Left renal pelvis (tissue), 4 donors: ENCODE measurements around the gene RUNX1. TPM values are rescaled to one million over a fixed set of nuclear protein-coding genes. Genes with fewer than 3 reads are reported as not detected.

Source experiments
- DNase-seq, 4 donors: peaks; one replicate each; pipeline ENCODE4 v3.0.0-alpha.2; 2013; ENCODE audit warnings: low read depth in 4 of 4, low spot score in 3 of 4
- polyA plus RNA-seq, 4 donors: library from polyadenylated mRNA; unstranded; fragments of 120-200 nt; gene quantifications; one replicate each; pipeline ENCODE4 v1.2.1, GENCODE V29; 2013; ENCODE audit not compliant: insufficient read length in 4 of 4

Gene RUNX1
- polyA plus RNA-seq, 4 donors: 2.4 to 3.4 (median 3.1) TPM

- no peak for DNase-seq
These were observed 209.9 kb downstream of the RUNX1 start for GRCh38 chr21:34838956-34839820.

DNA sequence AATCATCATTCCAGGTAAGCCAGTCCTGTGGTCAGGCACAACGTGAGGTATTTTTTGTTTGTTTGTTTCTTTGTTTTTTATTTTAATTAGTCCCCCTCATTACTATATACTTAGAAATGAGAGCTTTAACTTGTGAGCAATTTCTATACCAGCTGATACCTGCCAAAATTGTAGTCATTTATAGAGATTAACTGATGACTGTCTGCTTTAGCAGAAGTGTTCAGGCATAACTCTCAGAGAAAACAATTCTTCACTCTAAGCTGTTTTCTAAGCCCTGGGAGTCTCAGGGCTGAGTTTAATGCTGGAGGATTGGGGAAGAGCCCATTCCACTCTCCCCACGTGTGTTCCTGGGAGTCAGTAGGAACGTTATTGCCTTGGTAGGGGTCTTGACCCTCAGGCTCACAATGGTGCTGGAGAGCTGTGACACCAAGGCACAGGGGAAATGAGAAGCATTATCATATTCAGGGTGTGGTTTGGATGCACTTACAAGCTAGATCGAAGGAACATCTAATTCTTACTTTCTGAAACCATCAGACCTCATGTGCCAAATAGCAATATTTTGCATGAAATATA, 212.1 kb downstream of the RUNX1 start:
- no peak for DNase-seq

GRCh38 chr21:34836103-34836932, 212.8 kb downstream of the RUNX1 start:
- no peak for DNase-seq

DNA sequence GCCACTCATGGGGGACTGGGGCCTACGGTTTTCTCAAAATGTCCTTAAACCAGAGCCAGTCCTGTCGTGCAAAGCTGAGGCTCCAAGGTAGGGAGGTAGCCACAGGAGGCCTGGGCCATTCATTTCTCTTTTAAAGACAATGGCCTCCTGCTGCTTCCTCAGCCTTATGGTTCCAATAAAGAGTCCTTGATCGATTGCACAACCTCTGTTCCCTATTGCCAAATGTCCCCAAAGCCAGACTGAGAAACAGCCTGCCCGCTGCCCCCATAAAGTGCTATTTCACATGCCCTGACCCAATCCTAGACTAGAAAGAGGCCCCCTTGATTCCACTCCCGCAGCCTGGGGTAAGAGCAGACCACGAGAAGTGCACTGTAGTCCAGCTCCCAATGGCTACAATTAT, 213.6 kb downstream of the RUNX1 start:
- DNase-seq: no peak

DNA sequence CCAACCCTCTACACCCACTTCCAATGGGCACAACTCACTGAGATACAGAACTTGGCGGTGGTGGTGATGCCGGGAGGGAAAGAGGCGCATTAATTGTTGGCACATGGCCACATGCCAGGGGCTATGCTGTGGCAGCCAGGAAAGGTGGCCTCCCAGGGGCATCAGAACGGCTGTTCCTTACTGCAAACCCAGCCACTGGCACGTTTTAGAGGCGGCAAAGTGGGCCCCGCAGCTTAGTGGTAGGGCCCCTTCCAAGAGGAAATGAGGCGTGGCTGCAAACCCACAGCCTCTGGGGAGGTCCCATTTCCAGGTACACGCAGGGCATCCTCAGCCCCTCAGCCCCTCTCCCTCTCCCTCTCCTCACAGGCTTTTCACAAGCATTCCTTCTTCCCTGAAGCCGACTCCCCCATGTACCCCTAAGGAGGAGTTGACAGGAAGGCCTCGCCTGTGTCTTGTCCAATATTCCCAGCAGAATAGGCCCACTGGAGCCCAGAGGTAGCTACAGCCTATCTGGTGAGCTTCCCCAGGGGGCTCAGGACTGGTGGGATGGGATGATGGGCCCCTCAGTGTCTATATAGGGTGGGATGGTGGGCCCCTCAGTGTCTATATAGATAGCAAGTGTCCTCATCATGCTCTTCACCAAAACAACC, 214.1 kb downstream of the RUNX1 start:
- no peak for DNase-seq

DNA sequence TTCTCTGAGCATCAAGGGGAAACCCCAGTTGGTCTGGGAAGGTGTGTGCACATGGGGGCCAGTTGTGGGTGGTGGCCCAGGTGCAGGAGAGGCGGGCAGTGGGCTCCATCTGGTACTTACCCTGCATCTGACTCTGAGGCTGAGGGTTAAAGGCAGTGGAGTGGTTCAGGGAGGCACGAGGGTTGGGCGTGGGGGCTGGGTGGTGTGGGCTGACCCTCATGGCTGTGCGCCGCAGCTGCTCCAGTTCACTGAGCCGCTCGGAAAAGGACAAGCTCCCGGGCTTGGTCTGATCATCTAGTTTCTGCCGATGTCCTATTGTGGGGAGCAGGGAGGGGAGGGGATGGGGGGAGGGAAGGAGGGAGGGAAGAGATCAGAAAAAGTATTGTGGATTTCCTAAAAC, 214.8 kb downstream of the RUNX1 start:
- no peak for DNase-seq

DNA sequence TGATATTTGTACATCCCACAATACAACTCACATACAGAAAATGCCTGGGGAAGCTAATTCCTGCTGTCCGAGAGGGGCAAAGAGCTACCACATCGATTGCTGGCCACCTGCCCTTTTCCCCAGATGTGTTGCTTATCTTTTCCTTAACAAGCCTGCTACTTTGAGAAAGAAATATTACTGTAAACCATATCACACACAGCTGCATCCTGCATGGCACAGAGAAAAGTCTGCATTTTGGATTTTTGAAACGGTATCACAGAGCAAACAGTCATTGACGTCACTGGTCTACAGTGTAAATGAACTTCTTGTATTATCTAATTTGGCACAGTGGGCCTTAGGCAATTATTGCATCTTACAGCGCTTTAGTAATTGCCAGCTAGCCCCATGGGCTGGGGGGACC, 215.6 kb downstream of the RUNX1 start:
- DNase-seq: no peak

- DNase-seq: no peak
These were observed 218.5 kb downstream of the RUNX1 start for GRCh38 chr21:34830386-34831170.

GRCh38 chr21:34827445-34828235, 221.5 kb downstream of the RUNX1 start:
- no peak for DNase-seq

GRCh38 chr21:34826836-34827235, 222.3 kb downstream of the RUNX1 start:
- DNase-seq: no peak

- no peak for DNase-seq
These were observed 223.1 kb downstream of the RUNX1 start for GRCh38 chr21:34825948-34826548.

DNA sequence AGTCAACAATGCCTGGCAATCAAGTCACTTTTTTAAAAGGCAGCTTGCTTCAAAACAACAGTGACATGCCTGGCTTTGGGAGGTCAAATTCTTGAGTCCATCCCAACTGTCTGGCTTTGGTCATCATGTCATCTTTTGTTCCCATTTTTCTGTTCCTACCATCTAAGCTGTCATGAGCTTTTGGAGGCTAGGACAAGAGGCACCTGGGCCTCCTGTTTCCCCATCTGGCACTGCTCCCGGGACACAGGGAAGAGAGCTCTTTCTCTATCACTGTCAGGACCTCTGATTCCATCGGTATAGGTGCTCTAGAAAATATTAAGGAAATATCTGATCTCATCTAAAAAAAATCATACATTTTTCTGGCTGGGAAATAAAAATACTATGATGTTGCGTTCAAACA, 224.0 kb downstream of the RUNX1 start:
- no peak for DNase-seq

DNA sequence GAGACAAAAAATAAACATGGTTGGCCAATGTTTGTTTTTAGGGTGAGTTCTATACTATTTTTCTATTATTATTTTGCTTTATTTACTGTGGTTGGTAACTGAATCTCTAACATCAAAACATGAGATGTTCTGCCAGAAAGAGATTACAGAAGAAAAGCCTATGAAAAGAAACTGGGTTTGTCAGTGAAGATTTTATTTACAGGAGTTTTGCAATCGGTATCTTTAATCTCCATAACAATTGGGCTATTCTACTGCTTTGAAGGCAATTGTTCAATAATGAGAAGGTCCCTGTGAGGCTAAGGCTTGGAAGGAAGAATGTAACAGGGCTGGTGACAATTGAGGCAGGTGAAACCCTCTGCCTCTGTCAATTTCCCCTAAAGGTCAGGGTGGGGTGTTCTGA, 224.8 kb downstream of the RUNX1 start:
- DNase-seq: no peak

DNA sequence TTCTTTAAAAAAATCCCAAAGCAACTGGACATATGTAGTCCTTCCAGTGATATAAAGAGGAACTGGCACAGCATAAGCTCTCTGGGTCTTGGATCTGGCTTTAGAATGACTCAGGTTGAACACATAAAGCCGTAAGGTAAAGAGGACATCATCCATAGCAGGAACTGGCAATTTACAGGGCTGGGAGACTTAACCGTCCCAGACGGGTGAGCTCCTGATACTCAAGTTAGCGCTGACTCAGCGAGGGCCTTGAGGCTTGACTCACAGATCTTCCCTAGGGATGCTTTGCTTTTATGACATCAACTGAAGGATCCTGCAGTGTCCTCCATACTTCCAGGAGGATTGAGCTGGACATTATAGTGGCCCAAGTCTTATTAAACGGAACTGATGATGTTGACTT, 226.2 kb downstream of the RUNX1 start:
- DNase-seq: no peak

GRCh38 chr21:34822168-34822567, 226.9 kb downstream of the RUNX1 start:
- DNase-seq: no peak

DNA sequence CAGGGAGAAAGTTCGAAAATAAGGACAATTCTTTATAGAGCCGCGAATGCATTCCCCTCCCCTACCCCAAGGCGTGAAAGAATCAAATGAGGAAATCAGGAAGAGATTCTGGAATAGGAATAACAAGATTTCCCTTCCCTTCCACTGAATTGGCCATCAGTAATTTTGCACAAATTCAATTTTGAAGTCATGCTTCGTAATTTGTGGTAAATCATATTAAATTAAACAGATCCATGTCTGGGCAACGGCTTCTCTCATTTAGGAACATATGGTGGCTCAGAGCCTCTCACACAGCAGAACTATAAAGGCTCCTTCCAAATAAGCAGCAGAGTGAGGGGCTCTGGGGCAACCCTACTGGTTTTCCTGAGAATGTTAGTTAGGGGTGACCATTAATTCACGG, 227.4 kb downstream of the RUNX1 start:
- no peak for DNase-seq

- DNase-seq: no peak
These were observed 229.1 kb downstream of the RUNX1 start for GRCh38 chr21:34820051-34820450.

DNA sequence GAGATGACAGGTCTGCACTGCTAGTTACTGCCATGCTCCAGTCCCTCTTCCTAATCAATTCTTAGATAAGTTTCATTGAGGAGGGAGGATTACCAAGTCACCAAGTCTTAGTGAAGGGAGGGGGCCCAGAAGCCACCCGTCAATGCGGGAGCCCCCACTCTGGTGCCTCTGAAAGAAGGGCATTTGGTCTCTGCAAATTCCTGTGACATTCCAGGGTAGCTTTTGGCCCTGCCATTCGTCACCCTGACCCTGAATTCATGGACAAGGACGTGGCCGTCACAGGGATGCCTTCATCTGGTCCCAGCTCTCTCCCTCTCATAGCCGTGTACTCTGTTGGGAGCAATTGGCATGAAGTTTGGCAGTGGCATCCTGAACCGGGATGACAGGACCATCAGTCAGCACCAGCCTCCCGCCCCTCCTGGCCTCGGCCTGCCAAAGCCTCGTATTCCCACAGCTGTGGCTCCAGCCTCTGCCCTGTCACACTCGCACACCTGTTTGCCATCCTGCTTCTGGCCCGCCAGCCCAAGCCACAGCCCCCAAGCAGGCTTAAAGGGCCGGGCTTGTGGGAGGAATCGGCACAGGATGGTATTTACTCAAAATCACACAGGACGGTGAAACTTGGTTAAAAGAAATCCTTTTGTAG, 229.6 kb downstream of the RUNX1 start:
- DNase-seq: no peak
